ENCODE measurements around the gene CORO2A. TPM values are rescaled to one million over a fixed set of nuclear protein-coding genes. Genes with fewer than 3 reads are reported as not detected.

The CORO2A gene
- total RNA-seq, 1 experiment from 2014 or later = 24.3 TPM

DNA sequence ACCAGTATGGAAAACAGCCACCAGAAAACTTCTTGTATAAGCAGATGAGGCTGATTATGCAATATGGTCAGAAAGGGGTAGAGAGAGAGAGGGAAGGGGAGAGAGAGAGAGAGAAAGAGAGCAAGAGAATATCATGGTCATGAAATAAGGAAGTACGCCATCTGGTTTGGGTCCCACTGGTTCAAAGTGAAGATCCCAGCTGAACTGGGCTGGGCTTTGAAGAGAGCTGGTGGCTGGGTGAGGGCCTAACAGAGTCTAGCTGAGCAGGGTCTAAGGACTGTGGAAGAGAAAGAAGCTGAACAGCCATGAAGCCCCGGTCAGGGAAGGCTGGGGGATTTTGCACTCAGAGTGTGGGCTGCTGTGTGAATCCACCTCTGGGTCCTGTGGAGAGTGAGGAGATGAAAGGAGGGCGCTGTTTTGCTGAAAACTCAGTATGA, 88.0 kb downstream of the CORO2A start:
- intact Hi-C loops (cut with micrococcal nuclease; ENCODE audit: unreplicated experiment) = no loop called here
- peaks cover 6% of the 10 kb centered on the region for H3K36me3 Mint-ChIP-seq (ENCODE audit: insufficient read depth, unreplicated experiment)
- BruUV-seq (replicated peaks) = no TSS peak
- DNase-seq = no peak
- H3K4me3 Mint-ChIP-seq (ENCODE audit: low read depth, unreplicated experiment) = no peak overlapping the region
- H3K4me1 Mint-ChIP-seq (ENCODE audit: low read depth, unreplicated experiment) = no peaks in the 10 kb centered on the region
- H3K27ac Mint-ChIP-seq (ENCODE audit: unreplicated experiment) = no peak overlapping the region
- TF ChIP-seq, protein P1, sequence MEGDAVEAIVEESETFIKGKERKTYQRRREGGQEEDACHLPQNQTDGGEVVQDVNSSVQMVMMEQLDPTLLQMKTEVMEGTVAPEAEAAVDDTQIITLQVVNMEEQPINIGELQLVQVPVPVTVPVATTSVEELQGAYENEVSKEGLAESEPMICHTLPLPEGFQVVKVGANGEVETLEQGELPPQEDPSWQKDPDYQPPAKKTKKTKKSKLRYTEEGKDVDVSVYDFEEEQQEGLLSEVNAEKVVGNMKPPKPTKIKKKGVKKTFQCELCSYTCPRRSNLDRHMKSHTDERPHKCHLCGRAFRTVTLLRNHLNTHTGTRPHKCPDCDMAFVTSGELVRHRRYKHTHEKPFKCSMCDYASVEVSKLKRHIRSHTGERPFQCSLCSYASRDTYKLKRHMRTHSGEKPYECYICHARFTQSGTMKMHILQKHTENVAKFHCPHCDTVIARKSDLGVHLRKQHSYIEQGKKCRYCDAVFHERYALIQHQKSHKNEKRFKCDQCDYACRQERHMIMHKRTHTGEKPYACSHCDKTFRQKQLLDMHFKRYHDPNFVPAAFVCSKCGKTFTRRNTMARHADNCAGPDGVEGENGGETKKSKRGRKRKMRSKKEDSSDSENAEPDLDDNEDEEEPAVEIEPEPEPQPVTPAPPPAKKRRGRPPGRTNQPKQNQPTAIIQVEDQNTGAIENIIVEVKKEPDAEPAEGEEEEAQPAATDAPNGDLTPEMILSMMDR (IDR thresholded peaks at IDR 0.05; ENCODE audit: unreplicated experiment) = no peak
- no peaks in the 10 kb centered on the region for H3K9me3 Mint-ChIP-seq (ENCODE audit: low read depth, unreplicated experiment)
- no peaks in the 10 kb centered on the region for H3K27me3 Mint-ChIP-seq (ENCODE audit: unreplicated experiment)
- CTCF ChIA-PET = no interaction called here

DNA sequence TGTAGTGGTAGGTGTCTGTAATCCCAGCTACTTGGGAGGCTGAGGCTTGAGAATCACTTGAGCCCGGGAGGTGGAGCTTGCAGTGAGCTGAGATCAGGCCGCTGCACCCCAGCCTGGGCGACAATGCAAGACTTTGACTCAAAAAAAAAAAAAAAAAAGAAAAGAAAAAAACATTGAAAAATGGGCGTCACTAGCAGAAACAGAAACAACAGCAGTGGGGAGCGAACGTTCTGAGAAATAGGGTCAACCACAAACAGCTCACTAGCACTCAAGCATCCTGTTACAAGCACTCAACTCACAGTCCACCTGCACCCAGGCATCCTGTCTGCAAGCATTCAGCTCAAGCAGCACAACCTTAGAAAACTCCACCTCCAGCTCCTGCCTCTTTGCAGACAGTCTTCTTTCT, 90.6 kb downstream of the CORO2A start:
- H3K4me1 Mint-ChIP-seq (ENCODE audit: low read depth, unreplicated experiment) = no peaks in the 10 kb centered on the region
- TF ChIP-seq, protein P1 (IDR thresholded peaks at IDR 0.05; ENCODE audit: unreplicated experiment) = no peak
- peaks cover 18% of the 10 kb centered on the region for H3K36me3 Mint-ChIP-seq (ENCODE audit: insufficient read depth, unreplicated experiment)
- H3K27me3 Mint-ChIP-seq (ENCODE audit: unreplicated experiment) = no peaks in the 10 kb centered on the region
- no TSS peak for BruUV-seq (replicated peaks)
- H3K9me3 Mint-ChIP-seq (ENCODE audit: low read depth, unreplicated experiment) = no peaks in the 10 kb centered on the region
- H3K4me3 Mint-ChIP-seq (ENCODE audit: low read depth, unreplicated experiment) = no peak overlapping the region
- CTCF ChIA-PET = no interaction called here
- H3K27ac Mint-ChIP-seq (ENCODE audit: unreplicated experiment) = no peak overlapping the region
- intact Hi-C loops (cut with micrococcal nuclease; ENCODE audit: unreplicated experiment) = no loop called here
- no peak for DNase-seq

DNA sequence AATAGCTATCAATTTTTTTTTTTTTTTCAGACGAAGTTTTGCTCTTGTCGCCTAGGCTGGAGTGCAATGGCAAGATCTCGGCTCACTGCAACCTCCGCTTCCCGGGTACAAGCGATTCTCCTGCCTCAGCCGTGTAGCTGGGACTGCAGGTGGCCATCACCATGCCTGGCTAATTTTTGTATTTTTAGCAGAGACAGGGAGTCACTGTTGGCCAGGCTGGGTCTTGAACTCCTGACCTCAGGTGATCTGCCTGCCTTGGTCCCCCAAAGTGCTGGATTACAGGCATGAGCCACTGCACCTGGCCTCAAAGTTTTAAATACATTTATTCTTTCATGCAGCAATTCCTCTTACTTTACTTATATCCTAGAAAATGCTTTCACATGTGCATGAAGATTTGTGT, 91.0 kb downstream of the CORO2A start:
- H3K9me3 Mint-ChIP-seq (ENCODE audit: low read depth, unreplicated experiment) = no peaks in the 10 kb centered on the region
- intact Hi-C loops (cut with micrococcal nuclease; ENCODE audit: unreplicated experiment) = no loop called here
- DNase-seq = no peak
- H3K27ac Mint-ChIP-seq (ENCODE audit: unreplicated experiment) = no peak overlapping the region
- no peaks in the 10 kb centered on the region for H3K27me3 Mint-ChIP-seq (ENCODE audit: unreplicated experiment)
- no peak overlapping the region for H3K4me3 Mint-ChIP-seq (ENCODE audit: low read depth, unreplicated experiment)
- H3K36me3 Mint-ChIP-seq (ENCODE audit: insufficient read depth, unreplicated experiment) = peaks cover 22% of the 10 kb centered on the region
- no peaks in the 10 kb centered on the region for H3K4me1 Mint-ChIP-seq (ENCODE audit: low read depth, unreplicated experiment)
- CTCF ChIA-PET = no interaction called here
- no TSS peak for BruUV-seq (replicated peaks)
- TF ChIP-seq, protein P1 (IDR thresholded peaks at IDR 0.05; ENCODE audit: unreplicated experiment) = no peak

DNA sequence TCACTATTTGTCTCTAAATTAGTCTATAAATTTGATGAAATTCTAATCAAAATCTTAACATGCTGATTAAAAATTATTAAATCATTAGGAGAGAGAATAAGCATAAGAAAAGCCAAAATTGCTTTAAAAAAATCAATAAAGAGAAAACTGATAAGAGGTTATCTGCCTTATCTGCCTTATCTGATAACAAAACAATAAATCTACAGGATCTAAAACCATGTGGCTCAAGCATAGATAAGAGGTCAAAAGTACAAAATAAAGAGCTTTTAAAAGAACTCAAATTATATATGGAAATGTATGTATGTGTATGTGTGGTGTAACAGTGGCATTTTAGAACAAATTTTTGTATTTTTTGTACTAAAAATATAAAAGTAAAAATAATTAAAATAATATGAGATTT, 92.0 kb downstream of the CORO2A start:
- TF ChIP-seq, protein P1 (IDR thresholded peaks at IDR 0.05; ENCODE audit: unreplicated experiment) = no peak
- BruUV-seq (replicated peaks) = no TSS peak
- no peaks in the 10 kb centered on the region for H3K4me1 Mint-ChIP-seq (ENCODE audit: low read depth, unreplicated experiment)
- H3K4me3 Mint-ChIP-seq (ENCODE audit: low read depth, unreplicated experiment) = no peak overlapping the region
- peaks cover 22% of the 10 kb centered on the region for H3K36me3 Mint-ChIP-seq (ENCODE audit: insufficient read depth, unreplicated experiment)
- no peak for DNase-seq
- intact Hi-C loops (cut with micrococcal nuclease; ENCODE audit: unreplicated experiment) = no loop called here
- H3K27me3 Mint-ChIP-seq (ENCODE audit: unreplicated experiment) = no peaks in the 10 kb centered on the region
- CTCF ChIA-PET = no interaction called here
- H3K27ac Mint-ChIP-seq (ENCODE audit: unreplicated experiment) = no peak overlapping the region
- no peaks in the 10 kb centered on the region for H3K9me3 Mint-ChIP-seq (ENCODE audit: low read depth, unreplicated experiment)

Data from Calu3 (cell line).